Neural cell (in vitro differentiated cells): ENCODE measurements around the gene PSEN1. TPM values are rescaled to one million over a fixed set of nuclear protein-coding genes. Genes with fewer than 3 reads are reported as not detected.
"Not testable (repeated sequence)": the region's sequence is repeated elsewhere in the genome, so short reads cannot be mapped to it uniquely, and the experiment has no call there.

Experiments
- H2AFZ ChIP-seq: fragments of 200-600, 300-800 bp; sonication (generic), shearing (Covaris generic); 2 replicates; pipeline ENCODE4 v1.6.0; 2014; ENCODE audit warnings: low read depth, mild to moderate bottlenecking, antibody characterized with exemption, low read length, moderate library complexity
- H3F3A ChIP-seq: fragments of 200-600 bp; shearing (Covaris generic); 2 replicates; pipeline ENCODE4 v1.6.1; 2016; ENCODE audit warnings: mild to moderate bottlenecking, moderate library complexity, mixed read lengths, antibody characterized with exemption, low read length; ENCODE audit not compliant: insufficient read depth, poor library complexity, severe bottlenecking
- H3K27ac ChIP-seq: fragments of 200-600, 300-800 bp; sonication (generic), shearing (Covaris generic); 2 replicates; pipeline ENCODE4 v1.5.1; 2014; ENCODE audit warnings: mild to moderate bottlenecking, low read length, moderate library complexity
- H3K27me3 ChIP-seq: fragments of 300-800, 200-600 bp; sonication (generic), shearing (Covaris generic); 2 replicates; pipeline ENCODE4 v1.6.0; 2014; ENCODE audit warnings: mild to moderate bottlenecking, low read depth, low read length, moderate library complexity; ENCODE audit not compliant: insufficient read depth
- H3K36me3 ChIP-seq: fragments of 300-800, 200-600 bp; sonication (generic), shearing (Covaris generic); 2 replicates; pipeline ENCODE4 v1.5.1; 2014; ENCODE audit warnings: mild to moderate bottlenecking, antibody characterized with exemption, low read length, moderate library complexity; ENCODE audit not compliant: insufficient read depth
- H3K4me2 ChIP-seq: fragments of 300-800, 200-600 bp; sonication (generic), shearing (Covaris generic); 2 replicates; pipeline ENCODE4 v1.6.0; 2014; ENCODE audit warnings: mild to moderate bottlenecking, low read length
- H3K4me3 ChIP-seq: fragments of 300-800, 200-600 bp; sonication (generic), shearing (Covaris generic); 2 replicates; pipeline ENCODE4 v1.5.1; 2014; ENCODE audit warnings: mild to moderate bottlenecking, low read length, moderate library complexity
- H3K79me2 ChIP-seq: fragments of 200-600 bp; shearing (Covaris generic); replicated peaks from 2 replicates; pipeline ENCODE4 v1.6.0; 2014; ENCODE audit warnings: mild to moderate bottlenecking, low read length, moderate library complexity; ENCODE audit not compliant: insufficient read depth
- H3K9ac ChIP-seq: fragments of 300-800, 200-600 bp; sonication (generic), shearing (Covaris generic); 2 replicates; pipeline ENCODE4 v1.6.1; 2016; ENCODE audit warnings: mild to moderate bottlenecking, low read length, mixed read lengths
- H3K9me2 ChIP-seq: fragments of 200-600 bp; shearing (Covaris generic); 2 replicates; pipeline ENCODE4 v1.6.1; 2016; ENCODE audit warnings: mild to moderate bottlenecking, low read length, mixed read lengths; ENCODE audit not compliant: insufficient read depth
- H3K9me3 ChIP-seq: fragments of 200-600, 300-800 bp; sonication (generic), shearing (Covaris generic); 2 replicates; pipeline ENCODE4 v1.6.1; 2016; ENCODE audit warnings: mild to moderate bottlenecking, mixed run types, low read length, moderate library complexity, mixed read lengths
- H4K20me1 ChIP-seq: fragments of 200-600 bp; shearing (Covaris generic); 2 replicates; pipeline ENCODE4 v1.6.1; 2016; ENCODE audit warnings: mild to moderate bottlenecking, mixed run types; ENCODE audit not compliant: insufficient read depth
- EP300 ChIP-seq: fragments of 450-650 bp; conservative IDR thresholded peaks from 2 replicates; pipeline ENCODE4 v1.6.1; 2014; ENCODE audit warnings: antibody characterized with exemption, mild to moderate bottlenecking, moderate library complexity; ENCODE audit not compliant: poor library complexity, severe bottlenecking
- EZH2 ChIP-seq: fragments of 200-600, 300-800 bp; shearing (Covaris generic), sonication (generic); IDR thresholded peaks from 2 replicates; pipeline ENCODE4 v1.6.1; 2014; ENCODE audit warnings: antibody characterized with exemption, low read length, borderline replicate concordance, mild to moderate bottlenecking; ENCODE audit not compliant: insufficient read depth, poor library complexity, severe bottlenecking
- MXI1 ChIP-seq: fragments of 450-650 bp; conservative IDR thresholded peaks from 2 replicates; pipeline ENCODE4 v1.6.1; 2014; ENCODE audit warnings: antibody characterized with exemption, mild to moderate bottlenecking; ENCODE audit not compliant: poor library complexity, severe bottlenecking
- POLR2AphosphoS5 ChIP-seq: IDR thresholded peaks from 2 replicates; pipeline ENCODE4 v1.6.1; 2012
- RAD21 ChIP-seq: fragments of 450-650 bp; conservative IDR thresholded peaks from 2 replicates; pipeline ENCODE4 v1.6.1; 2014; ENCODE audit warnings: antibody characterized with exemption, mild to moderate bottlenecking, moderate library complexity
- SMC3 ChIP-seq: fragments of 450-650 bp; conservative IDR thresholded peaks from 2 replicates; pipeline ENCODE4 v1.6.1; 2014; ENCODE audit warnings: antibody characterized with exemption, mild to moderate bottlenecking, moderate library complexity; ENCODE audit not compliant: poor library complexity
- TAF1 ChIP-seq: IDR thresholded peaks from 2 replicates; pipeline ENCODE4 v1.6.1; 2012; ENCODE audit warnings: low read depth
- polyA plus RNA-seq: library from polyadenylated mRNA; depleted of rRNA; stranded (reverse); fragments of >200 nt; gene quantifications from 2 replicates; pipeline ENCODE4 v1.2.3, GENCODE V29; 2014
- TF ChIP-seq, protein P1 (sequence below): fragments of 450-650 bp; IDR thresholded peaks from 2 replicates; pipeline ENCODE4 v1.5.1; 2014; ENCODE audit warnings: antibody characterized with exemption, mild to moderate bottlenecking, moderate library complexity; ENCODE audit not compliant: poor library complexity, severe bottlenecking
- TF ChIP-seq, protein P2 (sequence below): IDR thresholded peaks from 2 replicates; pipeline ENCODE4 v1.6.1; 2012; ENCODE audit warnings: borderline replicate concordance

Gene PSEN1
- polyA plus RNA-seq, 1 donor from 2014 or later: 40.3 TPM

DNA sequence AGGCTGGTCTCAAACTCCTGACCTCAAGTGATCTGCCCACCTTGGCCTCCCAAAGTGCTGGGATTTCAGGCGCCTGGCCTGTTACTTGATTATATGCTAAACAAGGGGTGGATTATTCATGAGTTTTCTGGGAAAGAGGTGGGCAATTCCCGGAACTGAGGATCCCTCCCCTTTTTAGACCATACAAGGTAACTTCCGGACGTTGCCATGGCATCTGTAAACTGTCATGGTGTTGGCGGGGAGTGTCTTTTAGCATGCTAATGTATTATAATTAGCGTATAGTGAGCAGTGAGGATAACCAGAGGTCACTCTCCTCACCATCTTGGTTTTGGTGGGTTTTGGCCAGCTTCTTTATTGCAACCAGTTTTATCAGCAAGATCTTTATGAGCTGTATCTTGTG, 33.5 kb downstream of the PSEN1 start:
- not testable (repeated sequence) for H4K20me1 ChIP-seq, H3K4me3 ChIP-seq, H3F3A ChIP-seq, H3K9ac ChIP-seq, H3K9me2 ChIP-seq, H3K4me2 ChIP-seq, H3K79me2 ChIP-seq, H2AFZ ChIP-seq, H3K9me3 ChIP-seq, H3K27ac ChIP-seq, H3K27me3 ChIP-seq
- peaks cover 11% of the 10 kb centered on the region for H3K36me3 ChIP-seq

DNA sequence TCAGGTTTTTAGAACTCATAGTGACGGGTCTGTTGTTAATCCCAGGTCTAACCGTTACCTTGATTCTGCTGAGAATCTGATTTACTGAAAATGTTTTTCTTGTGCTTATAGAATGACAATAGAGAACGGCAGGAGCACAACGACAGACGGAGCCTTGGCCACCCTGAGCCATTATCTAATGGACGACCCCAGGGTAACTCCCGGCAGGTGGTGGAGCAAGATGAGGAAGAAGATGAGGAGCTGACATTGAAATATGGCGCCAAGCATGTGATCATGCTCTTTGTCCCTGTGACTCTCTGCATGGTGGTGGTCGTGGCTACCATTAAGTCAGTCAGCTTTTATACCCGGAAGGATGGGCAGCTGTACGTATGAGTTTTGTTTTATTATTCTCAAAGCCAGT, 34.4 kb downstream of the PSEN1 start:
- Histone ChIP-seq H3K9me2 (no peaks in the 10 kb centered on the region), H3K4me2 (no peak overlapping the region), H3K4me3 (no peak overlapping the region), H2AFZ (no peak overlapping the region), H3F3A (no peaks in the 10 kb centered on the region), H3K79me2 (no peaks in the 10 kb centered on the region), H3K27ac (peak overlapping the region; percentile 12), H4K20me1 (no peaks in the 10 kb centered on the region), H3K9ac (no peak overlapping the region), H3K36me3 (peaks cover 11% of the 10 kb centered on the region), H3K27me3 (no peaks in the 10 kb centered on the region), H3K9me3 (no peaks in the 10 kb centered on the region)
- TF ChIP-seq MXI1 (no peak), POLR2AphosphoS5 (no peak)

DNA sequence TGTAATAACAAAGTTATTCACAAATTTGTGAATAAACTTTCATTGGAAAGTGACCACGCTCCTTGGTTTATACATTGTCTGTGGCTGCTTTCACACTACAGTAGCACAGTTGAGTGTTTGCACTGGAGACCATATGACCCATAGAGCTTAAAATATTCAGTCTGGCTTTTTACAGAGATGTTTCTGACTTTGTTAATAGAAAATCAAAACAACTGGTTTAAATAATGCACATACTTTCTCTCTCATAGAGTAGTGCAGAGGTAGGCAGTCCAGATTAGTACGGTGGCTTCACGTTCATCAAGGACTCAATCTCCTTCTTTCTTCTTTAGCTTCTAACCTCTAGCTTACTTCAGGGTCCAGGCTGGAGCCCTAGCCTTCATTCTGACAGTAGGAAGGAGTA, 36.2 kb downstream of the PSEN1 start:
- no peak overlapping the region for H3K9ac ChIP-seq
- TF ChIP-seq RAD21 (no peak), TAF1 (no peak), MXI1 (no peak), POLR2AphosphoS5 (no peak), EZH2 (no peak), SMC3 (no peak), EP300 (no peak)
- TF ChIP-seq, protein P1, sequence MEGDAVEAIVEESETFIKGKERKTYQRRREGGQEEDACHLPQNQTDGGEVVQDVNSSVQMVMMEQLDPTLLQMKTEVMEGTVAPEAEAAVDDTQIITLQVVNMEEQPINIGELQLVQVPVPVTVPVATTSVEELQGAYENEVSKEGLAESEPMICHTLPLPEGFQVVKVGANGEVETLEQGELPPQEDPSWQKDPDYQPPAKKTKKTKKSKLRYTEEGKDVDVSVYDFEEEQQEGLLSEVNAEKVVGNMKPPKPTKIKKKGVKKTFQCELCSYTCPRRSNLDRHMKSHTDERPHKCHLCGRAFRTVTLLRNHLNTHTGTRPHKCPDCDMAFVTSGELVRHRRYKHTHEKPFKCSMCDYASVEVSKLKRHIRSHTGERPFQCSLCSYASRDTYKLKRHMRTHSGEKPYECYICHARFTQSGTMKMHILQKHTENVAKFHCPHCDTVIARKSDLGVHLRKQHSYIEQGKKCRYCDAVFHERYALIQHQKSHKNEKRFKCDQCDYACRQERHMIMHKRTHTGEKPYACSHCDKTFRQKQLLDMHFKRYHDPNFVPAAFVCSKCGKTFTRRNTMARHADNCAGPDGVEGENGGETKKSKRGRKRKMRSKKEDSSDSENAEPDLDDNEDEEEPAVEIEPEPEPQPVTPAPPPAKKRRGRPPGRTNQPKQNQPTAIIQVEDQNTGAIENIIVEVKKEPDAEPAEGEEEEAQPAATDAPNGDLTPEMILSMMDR: no peak
- TF ChIP-seq, protein P2, sequence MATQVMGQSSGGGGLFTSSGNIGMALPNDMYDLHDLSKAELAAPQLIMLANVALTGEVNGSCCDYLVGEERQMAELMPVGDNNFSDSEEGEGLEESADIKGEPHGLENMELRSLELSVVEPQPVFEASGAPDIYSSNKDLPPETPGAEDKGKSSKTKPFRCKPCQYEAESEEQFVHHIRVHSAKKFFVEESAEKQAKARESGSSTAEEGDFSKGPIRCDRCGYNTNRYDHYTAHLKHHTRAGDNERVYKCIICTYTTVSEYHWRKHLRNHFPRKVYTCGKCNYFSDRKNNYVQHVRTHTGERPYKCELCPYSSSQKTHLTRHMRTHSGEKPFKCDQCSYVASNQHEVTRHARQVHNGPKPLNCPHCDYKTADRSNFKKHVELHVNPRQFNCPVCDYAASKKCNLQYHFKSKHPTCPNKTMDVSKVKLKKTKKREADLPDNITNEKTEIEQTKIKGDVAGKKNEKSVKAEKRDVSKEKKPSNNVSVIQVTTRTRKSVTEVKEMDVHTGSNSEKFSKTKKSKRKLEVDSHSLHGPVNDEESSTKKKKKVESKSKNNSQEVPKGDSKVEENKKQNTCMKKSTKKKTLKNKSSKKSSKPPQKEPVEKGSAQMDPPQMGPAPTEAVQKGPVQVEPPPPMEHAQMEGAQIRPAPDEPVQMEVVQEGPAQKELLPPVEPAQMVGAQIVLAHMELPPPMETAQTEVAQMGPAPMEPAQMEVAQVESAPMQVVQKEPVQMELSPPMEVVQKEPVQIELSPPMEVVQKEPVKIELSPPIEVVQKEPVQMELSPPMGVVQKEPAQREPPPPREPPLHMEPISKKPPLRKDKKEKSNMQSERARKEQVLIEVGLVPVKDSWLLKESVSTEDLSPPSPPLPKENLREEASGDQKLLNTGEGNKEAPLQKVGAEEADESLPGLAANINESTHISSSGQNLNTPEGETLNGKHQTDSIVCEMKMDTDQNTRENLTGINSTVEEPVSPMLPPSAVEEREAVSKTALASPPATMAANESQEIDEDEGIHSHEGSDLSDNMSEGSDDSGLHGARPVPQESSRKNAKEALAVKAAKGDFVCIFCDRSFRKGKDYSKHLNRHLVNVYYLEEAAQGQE: no peak
- H3K27me3 ChIP-seq: no peaks in the 10 kb centered on the region
- H3K4me3 ChIP-seq: no peak overlapping the region
- H2AFZ ChIP-seq: no peak overlapping the region
- no peak overlapping the region for H3K27ac ChIP-seq
- no peaks in the 10 kb centered on the region for H4K20me1 ChIP-seq
- H3F3A ChIP-seq: no peaks in the 10 kb centered on the region
- H3K9me2 ChIP-seq: no peaks in the 10 kb centered on the region
- H3K79me2 ChIP-seq: no peaks in the 10 kb centered on the region
- no peak overlapping the region for H3K4me2 ChIP-seq
- peaks cover 11% of the 10 kb centered on the region for H3K36me3 ChIP-seq
- H3K9me3 ChIP-seq: no peaks in the 10 kb centered on the region
